GM15510 (cell line): ENCODE data around the gene KLF3.

Experiments used
- POLR2A ChIP-seq: IDR thresholded peaks from 3 replicates; pipeline ENCODE4 v1.6.1; 2011; ENCODE audit warnings: borderline replicate concordance; ENCODE audit not compliant: insufficient read length; ENCODE audit errors: extremely low read depth

The KLF3 gene

GRCh38 chr4:38663801-38664705 is at the start of gene KLF3:
Gene KLF3, plus strand, starts transcription at chr4:38664199. Its CDS starts 16,427 bp downstream, at chr4:38680626.
- no peak for TF ChIP-seq POLR2A

- no peak for TF ChIP-seq POLR2A
Measured at GRCh38 chr4:38614231-38614630, 49.8 kb upstream of the KLF3 start.

DNA sequence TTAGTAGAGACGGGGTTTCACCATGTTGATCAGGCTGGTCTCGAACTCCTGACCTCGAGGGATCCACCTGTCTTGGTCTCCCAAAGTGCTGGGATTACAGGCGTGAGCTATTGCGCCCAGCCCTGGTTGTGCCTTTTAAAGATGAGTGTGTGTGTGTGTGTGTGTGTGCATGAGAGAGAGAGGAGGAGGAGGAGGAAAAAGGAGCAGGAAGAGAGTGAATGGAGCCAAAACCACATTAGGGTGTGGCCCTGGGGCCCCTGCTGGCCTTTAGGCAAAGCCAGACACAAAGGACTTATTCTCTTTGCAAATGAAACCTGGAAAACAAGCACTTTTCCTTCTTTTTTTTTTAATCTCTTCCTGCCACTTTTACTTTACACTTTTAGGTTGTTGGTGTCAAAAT is 48.2 kb upstream of the KLF3 start:
- no peak for TF ChIP-seq POLR2A

- TF ChIP-seq POLR2A = no peak
Measured at GRCh38 chr4:38618505-38618904, 45.5 kb upstream of the KLF3 start.

GRCh38 chr4:38619316-38619715 is 44.7 kb upstream of the KLF3 start:
- TF ChIP-seq POLR2A = no peak

GRCh38 chr4:38620065-38620464 is 43.9 kb upstream of the KLF3 start:
- TF ChIP-seq POLR2A = no peak

DNA sequence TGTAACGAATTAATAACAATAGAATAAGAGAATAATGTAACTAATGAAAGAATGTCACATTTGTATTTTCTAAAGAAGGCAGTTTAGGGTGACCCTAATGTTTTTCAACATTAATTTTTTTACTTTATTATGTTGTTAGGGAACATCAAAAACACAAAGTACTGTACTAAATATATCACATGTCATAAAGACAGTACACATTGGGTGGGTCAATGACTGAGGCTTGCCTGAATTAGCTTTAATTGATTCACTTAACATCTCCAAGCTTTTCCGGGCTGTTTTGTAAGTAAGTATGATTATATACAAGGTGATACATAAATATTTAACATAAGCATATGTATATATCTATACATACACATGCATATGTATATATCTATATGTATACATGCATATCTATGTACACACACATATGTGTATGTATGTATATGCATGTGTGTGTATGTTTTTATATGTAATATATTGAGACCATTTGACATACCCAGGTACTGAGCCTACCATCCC is 43.4 kb upstream of the KLF3 start:
- TF ChIP-seq POLR2A = no peak

- TF ChIP-seq POLR2A = no peak
Measured at GRCh38 chr4:38621028-38621684, 42.8 kb upstream of the KLF3 start.

- no peak for TF ChIP-seq POLR2A
Measured at GRCh38 chr4:38621831-38622230, 42.2 kb upstream of the KLF3 start.

DNA sequence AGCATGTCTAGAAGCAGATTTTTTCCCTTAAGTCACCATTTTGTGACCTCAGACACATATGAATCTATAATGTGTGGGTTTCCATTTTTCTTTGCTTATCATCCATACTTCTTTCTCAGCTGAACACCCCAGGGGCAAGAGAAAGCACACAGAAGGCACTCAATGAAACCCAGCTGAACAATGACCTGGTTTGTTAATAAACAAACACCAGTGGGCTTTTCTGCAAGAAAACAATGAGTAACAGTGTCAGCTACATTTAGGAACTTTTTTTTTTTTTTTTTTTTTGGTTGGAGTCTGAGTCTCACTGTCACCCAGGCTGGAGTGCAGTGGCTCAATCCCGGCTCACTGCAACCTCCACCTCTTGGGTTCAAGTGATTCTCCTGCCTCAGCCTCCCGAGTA is 40.7 kb upstream of the KLF3 start:
- TF ChIP-seq POLR2A = no peak

DNA sequence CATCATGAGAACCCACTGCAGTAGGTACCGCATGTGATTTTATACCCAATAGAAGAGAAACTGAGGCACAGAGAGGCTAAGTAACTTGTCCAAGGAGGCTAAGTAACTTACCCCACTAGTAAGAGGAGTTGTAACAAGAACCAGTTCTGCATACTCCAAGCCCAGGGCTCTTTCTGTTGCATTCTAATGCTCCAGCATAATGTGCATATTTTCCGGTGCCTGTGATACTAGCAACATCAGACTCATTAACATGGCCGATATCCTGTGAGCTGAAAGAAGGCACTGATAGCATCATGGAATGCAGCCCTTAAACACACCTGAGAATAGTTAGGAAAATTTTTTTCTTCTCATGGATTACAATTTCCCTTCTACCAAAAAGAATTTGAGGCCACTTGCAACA is 39.7 kb upstream of the KLF3 start:
- no peak for TF ChIP-seq POLR2A

- TF ChIP-seq POLR2A = no peak
Measured at GRCh38 chr4:38625508-38625907, 38.5 kb upstream of the KLF3 start.

- no peak for TF ChIP-seq POLR2A
Measured at GRCh38 chr4:38630519-38630918, 33.5 kb upstream of the KLF3 start.

DNA sequence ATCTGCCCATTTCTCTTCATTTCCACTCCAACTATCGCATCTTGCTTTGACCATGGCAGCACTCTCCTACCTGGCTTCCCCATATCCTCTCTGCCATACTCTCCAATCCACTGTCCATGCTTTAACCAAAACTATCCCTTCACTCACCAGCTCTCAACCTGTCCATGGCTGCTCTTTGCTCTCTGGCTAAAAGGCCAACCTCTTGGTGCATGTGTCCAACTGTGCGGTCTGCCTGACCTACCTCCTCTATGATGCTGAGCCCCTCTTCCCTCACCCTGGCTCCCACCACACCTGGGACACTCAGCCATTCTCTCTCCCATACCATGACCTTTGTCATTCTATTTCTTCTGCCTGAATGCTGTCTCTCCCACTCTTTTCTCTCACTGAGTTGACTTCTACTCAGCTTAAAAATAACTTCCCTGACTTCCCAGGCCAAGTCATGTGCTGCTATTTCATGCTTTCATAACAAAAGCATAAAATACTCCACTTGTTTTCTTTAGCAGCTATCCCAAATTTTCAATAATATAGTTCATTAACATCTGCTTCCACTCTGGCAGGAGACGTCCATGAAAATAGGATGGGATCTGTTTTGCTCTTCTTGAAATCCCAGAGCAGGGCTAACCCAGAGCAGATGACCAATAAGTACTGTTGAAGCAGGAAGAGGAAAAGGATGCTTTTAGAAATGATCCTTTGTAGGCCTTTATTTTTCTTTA is 29.8 kb upstream of the KLF3 start:
- TF ChIP-seq POLR2A = no peak

- TF ChIP-seq POLR2A = no peak
Measured at GRCh38 chr4:38639242-38639641, 24.8 kb upstream of the KLF3 start.
